Neutrophil (primary cell): ENCODE results near the gene ING2.

Experiments
- H3K27ac ChIP-seq: fragments of 200-600 bp; sonication (generic); 2 replicates; pipeline ENCODE4 v1.5.1; 2016; ENCODE audit warnings: mild to moderate bottlenecking, moderate library complexity
- H3K27me3 ChIP-seq: fragments of 200-600 bp; sonication (generic); 2 replicates; pipeline ENCODE4 v1.6.0; 2016; ENCODE audit warnings: mild to moderate bottlenecking
- H3K36me3 ChIP-seq: fragments of 200-600 bp; sonication (generic); 2 replicates; pipeline ENCODE4 v1.5.1; 2017
- H3K4me1 ChIP-seq, 2 experiments: fragments of 200-600 bp in 1 of 2; sonication (generic) in 1 of 2; 1 replicate in 1 of 2; 2 replicates in 1 of 2; pipeline versions ENCODE4 v1.5.1 to v1.6.1; 2013 to 2016; ENCODE audit warnings: low read depth in 1 of 2, low read length in 1 of 2, mild to moderate bottlenecking in 1 of 2, moderate library complexity in 1 of 2; ENCODE audit not compliant: control insufficient read depth in 1 of 2, insufficient read depth in 1 of 2
- H3K4me3 ChIP-seq, 2 experiments: fragments of 200-600 bp in 1 of 2; sonication (generic) in 1 of 2; 1 replicate in 1 of 2; 2 replicates in 1 of 2; pipeline ENCODE4 v1.5.1; 2013 to 2016; ENCODE audit warnings: low read depth in 1 of 2, low read length in 1 of 2, mild to moderate bottlenecking in 1 of 2, moderate library complexity in 1 of 2
- H3K9me3 ChIP-seq: fragments of 200-600 bp; sonication (generic); 2 replicates; pipeline ENCODE4 v1.5.1; 2016
- TF ChIP-seq, protein P1 (sequence below): fragments of 200-600 bp; sonication (generic); IDR thresholded peaks from 2 replicates; pipeline ENCODE4 v1.5.1; 2016; ENCODE audit warnings: antibody characterized with exemption

Gene ING2

DNA sequence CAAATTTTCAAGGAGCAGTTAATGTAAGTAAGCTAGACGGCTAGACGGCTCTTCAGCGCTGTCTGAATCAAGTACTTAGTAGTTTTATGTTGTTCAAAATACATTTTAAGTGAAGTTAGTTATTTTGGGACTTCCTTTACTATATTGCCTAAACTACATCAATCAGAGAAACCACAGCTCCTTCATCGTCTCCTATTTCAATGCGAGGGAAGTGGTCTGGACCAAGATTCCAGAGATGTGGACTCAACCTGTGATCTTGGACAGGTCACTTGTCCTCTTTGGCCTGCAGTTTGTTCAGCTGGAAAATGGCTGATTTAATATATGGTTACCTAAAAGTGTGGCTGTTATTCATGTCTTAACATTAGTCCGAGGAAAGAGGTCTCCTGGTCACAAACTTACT is 10.6 kb downstream of the ING2 start:
- TF ChIP-seq, protein P1, sequence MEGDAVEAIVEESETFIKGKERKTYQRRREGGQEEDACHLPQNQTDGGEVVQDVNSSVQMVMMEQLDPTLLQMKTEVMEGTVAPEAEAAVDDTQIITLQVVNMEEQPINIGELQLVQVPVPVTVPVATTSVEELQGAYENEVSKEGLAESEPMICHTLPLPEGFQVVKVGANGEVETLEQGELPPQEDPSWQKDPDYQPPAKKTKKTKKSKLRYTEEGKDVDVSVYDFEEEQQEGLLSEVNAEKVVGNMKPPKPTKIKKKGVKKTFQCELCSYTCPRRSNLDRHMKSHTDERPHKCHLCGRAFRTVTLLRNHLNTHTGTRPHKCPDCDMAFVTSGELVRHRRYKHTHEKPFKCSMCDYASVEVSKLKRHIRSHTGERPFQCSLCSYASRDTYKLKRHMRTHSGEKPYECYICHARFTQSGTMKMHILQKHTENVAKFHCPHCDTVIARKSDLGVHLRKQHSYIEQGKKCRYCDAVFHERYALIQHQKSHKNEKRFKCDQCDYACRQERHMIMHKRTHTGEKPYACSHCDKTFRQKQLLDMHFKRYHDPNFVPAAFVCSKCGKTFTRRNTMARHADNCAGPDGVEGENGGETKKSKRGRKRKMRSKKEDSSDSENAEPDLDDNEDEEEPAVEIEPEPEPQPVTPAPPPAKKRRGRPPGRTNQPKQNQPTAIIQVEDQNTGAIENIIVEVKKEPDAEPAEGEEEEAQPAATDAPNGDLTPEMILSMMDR, result no peak
- Histone ChIP-seq H3K27me3 (no peaks in the 10 kb centered on the region), H3K27ac (no peak overlapping the region), H3K4me3 (no peak overlapping the region), H3K36me3 (peaks cover 16% of the 10 kb centered on the region), H3K4me1 (peaks cover 8 to 9% of the 10 kb centered on the region in 2 experiments), H3K9me3 (no peaks in the 10 kb centered on the region)

- TF ChIP-seq, protein P1, result no peak
- Histone ChIP-seq H3K4me1 (no peaks in the 10 kb centered on the region), H3K27ac (no peak overlapping the region), H3K4me3 (no peak overlapping the region), H3K9me3 (no peaks in the 10 kb centered on the region), H3K36me3 (peaks cover 5% of the 10 kb centered on the region), H3K27me3 (no peaks in the 10 kb centered on the region)
Observed at GRCh38 chr4:183517194-183517593, 12.3 kb downstream of the ING2 start.

DNA sequence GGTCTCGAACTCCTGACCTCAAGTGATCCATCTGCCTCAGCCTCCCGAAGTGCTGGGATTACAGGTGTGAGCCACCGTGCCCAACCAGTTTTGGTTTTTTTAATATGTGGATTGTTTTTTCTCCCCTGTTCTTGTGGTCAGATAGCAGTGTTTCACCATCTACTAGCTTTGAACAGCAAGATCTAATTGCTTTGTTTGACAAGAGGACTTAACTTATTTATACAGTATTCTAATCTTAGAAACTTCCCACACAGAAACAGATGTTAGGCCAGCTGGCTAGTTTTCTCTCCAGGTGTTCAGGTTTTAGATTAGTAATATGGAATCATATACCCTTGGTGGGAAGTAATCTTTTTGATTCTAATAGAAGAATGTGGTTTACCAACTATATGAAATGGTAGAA is 12.9 kb downstream of the ING2 start:
- H3K4me3 ChIP-seq, result no peak overlapping the region
- H3K27me3 ChIP-seq, result no peaks in the 10 kb centered on the region
- H3K36me3 ChIP-seq, result no peaks in the 10 kb centered on the region
- no peak overlapping the region for H3K27ac ChIP-seq
- no peaks in the 10 kb centered on the region for H3K9me3 ChIP-seq
- no peaks in the 10 kb centered on the region for H3K4me1 ChIP-seq
- TF ChIP-seq, protein P1, result no peak

- Histone ChIP-seq H3K9me3 (no peaks in the 10 kb centered on the region), H3K4me3 (no peak overlapping the region), H3K27me3 (no peaks in the 10 kb centered on the region), H3K4me1 (no peaks in the 10 kb centered on the region), H3K27ac (no peak overlapping the region), H3K36me3 (no peaks in the 10 kb centered on the region)
- TF ChIP-seq, protein P1, result no peak
Observed at GRCh38 chr4:183522821-183523220, 18.0 kb downstream of the ING2 start.

- TF ChIP-seq, protein P1, result no peak
Observed at GRCh38 chr4:183527326-183527725, 22.5 kb downstream of the ING2 start.

GRCh38 chr4:183532821-183533220 is 28.0 kb downstream of the ING2 start:
- TF ChIP-seq, protein P1, result no peak
- H3K36me3 ChIP-seq, result no peaks in the 10 kb centered on the region

More at GRCh38 chr4:183527326-183527725, 22.5 kb downstream of the ING2 start:
- no peaks in the 10 kb centered on the region for H3K36me3 ChIP-seq
- H3K27ac ChIP-seq, result no peak overlapping the region
- no peaks in the 10 kb centered on the region for H3K27me3 ChIP-seq
- no peak overlapping the region for H3K4me3 ChIP-seq
- H3K9me3 ChIP-seq, result no peaks in the 10 kb centered on the region
- H3K4me1 ChIP-seq, result peaks cover 15 to 16% of the 10 kb centered on the region in 2 experiments

More at GRCh38 chr4:183532821-183533220, 28.0 kb downstream of the ING2 start:
- Histone ChIP-seq H3K9me3 (no peaks in the 10 kb centered on the region), H3K4me1 (peaks cover 15 to 16% of the 10 kb centered on the region in 2 experiments), H3K27me3 (peaks cover 17% of the 10 kb centered on the region), H3K27ac (no peak overlapping the region), H3K4me3 (no peak overlapping the region)
